Femur (tissue), 1 donor: ENCODE measurements around the gene NPHS1.

Source experiments
- DNase-seq: peaks from one replicate; pipeline ENCODE4 v3.0.0-alpha.2; 2017

Gene NPHS1

DNA sequence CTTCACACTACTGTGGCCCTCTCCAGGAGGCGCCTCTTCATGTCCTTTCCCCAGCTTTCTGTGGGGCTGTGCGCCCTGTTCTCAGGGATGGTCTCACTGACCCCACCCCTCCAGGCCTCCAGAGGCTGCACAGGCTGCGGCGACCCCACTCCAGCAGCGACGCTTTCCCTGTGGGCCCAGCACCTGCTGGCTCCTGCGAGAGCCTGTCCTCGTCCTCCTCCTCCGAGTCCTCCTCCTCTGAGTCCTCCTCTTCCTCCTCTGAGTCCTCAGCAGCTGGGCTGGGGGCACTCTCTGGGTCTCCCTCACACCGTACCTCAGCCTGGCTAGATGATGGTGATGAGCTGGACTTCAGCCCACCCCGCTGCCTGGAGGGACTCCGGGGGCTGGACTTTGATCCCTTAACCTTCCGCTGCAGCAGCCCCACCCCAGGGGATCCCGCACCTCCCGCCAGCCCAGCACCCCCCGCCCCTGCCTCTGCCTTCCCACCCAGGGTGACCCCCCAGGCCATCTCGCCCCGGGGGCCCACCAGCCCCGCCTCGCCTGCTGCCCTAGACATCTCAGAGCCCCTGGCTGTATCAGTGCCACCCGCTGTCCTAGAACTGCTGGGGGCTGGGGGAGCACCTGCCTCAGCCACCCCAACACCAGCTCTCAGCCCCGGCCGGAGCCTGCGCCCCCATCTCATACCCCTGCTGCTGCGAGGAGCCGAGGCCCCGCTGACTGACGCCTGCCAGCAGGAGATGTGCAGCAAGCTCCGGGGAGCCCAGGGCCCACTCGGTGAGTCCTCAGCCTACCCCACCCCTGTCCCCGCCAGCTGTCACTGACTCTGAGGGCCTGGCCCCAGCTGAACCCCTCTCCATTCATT is 65.8 kb downstream of the NPHS1 start:
- DNase-seq: no peak

DNA sequence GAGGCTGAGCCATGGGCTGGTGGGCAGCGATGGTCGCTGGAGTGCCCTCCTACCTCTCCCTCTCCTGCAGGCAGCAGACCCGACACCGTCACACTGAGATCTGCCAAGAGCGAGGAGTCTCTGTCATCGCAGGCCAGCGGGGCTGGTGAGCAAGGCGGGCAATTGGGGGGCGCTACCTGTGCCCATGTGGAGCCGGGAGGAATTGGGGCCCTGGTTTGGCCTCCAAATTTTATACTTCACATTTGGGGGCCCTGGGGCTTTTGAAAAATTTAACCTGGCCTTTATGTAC is 67.0 kb downstream of the NPHS1 start:
- no peak for DNase-seq

DNA sequence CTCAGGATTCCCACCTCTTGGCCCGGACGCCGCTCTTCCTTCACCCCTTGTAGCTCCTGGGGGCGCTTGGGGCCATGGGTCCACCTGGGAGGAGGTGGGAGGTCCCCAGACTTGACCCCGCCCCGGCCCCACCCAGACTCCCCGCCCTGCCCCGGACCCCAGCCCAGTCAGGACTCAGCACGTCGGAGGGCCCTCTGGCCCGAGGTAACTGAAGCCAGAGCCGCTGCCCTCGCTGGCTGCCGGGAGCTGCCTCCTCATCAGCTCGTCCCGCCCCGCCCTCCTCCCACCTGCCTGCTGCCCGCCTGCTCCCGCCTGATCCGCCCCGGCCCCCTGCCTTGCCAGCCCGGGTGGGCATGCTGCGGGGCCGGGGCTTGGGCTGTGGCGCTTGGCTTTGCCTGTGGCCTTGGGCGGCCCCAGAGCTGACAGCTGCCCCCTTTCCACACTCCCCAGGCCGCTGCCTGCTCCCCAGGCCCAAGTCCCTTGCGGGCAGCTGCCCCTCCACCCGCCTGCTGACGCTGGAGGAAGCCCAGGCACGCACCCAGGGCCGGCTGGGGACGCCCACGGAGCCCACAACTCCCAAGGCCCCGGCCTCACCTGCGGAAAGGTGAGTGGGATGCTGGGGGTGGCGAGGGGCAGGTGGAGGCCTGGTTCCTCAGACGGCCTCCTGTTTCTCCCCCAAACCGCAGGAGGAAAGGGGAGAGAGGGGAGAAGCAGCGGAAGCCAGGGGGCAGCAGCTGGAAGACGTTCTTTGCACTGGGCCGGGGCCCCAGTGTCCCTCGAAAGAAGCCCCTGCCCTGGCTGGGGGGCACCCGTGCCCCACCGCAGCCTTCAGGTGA is 67.6 kb downstream of the NPHS1 start:
- DNase-seq: peak; percentile 15

DNA sequence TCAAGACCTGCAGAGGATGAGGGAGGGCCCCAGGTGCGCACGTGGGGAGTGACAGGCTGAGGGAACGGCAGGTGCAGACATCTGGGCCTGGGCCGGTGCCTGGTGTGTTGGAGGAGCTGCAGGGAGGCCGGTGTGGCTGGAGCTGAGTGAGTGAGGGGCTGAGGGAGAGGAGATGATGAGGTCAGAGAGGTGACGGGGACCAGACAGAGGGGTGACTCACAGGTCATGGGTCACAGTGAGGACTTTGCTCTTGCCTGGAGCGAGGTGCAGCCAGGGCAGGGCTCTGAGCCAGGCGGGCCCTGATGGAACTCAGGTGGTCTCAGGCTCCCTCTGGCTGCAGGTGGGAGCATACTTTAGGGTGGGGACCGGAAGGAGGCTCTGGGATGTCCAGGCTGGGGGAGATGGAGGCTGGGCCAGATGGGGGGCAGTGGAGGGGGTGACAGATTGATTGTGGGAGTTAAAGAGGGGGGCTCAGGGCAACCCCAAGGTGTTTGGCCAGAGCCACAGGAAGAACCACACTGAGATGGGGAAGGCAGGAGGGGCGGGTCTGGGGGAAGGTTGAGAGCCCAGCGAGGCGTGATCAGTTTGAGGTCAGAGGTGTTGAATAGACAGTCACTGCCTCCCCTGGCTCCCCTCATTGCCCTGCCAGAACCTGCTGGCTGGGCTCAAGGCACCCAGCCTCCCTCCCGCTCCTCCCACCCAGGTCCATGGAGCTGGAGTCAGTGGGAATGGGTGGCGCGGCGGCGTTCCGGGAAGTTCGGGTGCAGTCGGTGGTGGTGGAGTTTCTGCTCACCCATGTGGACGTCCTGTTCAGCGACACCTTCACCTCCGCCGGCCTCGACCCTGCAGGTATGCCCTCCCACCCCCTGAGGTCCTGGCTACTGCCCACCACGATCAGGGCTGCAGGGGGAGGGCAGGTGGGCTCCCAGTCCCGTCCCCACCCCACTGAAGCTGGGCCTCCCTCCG is 68.6 kb downstream of the NPHS1 start:
- DNase-seq: peak; percentile 15

DNA sequence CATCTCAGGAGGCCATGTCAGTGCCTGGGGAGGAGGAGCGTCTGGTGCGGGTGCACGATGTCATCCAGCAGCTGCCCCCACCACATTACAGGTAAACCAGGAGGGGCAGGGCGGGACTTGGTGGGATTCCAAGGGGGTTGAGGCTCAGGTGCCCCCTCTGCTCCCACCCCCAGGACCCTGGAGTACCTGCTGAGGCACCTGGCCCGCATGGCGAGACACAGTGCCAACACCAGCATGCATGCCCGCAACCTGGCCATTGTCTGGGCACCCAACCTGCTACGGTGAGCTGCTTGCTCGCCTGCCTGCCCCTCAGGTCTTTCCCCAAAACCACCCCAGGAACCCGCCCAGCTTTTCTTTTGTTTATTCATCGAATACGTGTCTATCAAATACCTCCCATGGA is 69.7 kb downstream of the NPHS1 start:
- no peak for DNase-seq

DNA sequence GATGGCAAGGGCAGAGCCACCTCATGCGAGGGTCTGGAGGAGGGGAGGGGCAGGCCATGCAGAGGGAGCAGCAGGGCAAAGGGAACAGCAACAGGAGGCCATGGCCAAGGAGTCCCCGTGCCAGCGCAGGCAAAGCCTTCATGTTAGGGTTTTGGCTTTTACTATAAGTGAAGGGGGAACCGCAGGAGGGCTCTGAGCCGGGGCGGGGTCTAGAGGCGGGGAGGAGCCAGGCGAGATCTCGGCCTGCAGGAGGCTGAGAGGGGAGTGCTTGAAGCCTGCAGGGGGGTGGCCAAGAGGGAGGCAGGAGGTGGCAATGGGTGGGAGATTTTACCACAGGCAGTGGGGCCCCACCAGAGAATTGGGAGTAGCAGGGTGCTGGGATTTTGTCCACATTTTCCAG is 70.7 kb downstream of the NPHS1 start:
- DNase-seq: peak; percentile 13

DNA sequence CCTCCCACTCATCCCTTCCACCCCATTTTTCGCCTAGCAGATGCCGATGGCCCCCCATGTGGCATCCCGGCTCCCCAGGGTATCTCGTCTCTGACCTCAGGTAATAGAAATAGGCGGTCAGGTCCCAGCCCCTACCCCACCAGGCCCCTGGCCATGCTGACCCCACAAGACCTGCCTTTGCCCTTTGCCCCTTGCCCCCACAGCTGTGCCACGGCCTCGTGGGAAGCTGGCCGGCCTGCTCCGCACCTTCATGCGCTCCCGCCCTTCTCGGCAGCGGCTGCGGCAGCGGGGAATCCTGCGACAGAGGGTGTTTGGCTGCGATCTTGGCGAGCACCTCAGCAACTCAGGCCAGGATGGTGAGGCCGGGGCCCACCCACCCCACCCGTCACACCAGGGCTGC is 71.6 kb downstream of the NPHS1 start:
- DNase-seq: peak; percentile 20

DNA sequence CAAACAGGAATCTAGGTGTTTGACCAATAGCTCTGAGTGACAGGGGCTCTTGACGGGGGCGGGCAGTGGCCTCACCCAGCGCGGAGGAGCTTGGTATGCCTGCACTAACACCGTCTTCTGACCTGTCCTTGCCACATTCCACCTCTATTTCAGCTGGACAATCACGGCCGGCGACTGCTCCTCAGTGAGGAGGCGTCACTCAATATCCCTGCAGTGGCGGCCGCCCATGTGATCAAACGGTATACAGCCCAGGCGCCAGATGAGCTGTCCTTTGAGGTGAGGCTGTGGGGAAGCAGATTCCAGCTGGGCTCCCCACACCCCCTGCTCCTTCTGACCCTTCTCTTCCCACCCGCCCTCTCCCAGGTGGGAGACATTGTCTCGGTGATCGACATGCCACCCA is 72.2 kb downstream of the NPHS1 start:
- peak; percentile 15 for DNase-seq

DNA sequence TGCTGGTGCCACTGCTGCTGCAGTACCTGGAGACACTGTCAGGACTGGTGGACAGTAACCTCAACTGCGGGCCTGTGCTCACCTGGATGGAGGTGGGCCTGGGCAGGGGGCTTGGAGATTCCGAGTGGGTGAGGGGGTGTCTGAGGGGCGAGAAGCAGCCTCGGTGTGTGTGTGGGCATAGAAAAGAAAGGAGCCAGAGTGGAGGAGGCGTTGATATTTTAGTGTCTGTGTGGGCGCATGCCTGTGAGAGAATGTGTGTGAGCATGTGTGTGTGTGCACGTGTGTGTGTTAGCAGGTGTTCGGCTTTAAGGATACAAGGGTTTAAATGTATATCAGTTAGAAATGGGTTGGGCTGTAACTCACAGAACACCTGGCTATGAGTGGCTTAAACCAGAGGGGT is 73.3 kb downstream of the NPHS1 start:
- DNase-seq: no peak

DNA sequence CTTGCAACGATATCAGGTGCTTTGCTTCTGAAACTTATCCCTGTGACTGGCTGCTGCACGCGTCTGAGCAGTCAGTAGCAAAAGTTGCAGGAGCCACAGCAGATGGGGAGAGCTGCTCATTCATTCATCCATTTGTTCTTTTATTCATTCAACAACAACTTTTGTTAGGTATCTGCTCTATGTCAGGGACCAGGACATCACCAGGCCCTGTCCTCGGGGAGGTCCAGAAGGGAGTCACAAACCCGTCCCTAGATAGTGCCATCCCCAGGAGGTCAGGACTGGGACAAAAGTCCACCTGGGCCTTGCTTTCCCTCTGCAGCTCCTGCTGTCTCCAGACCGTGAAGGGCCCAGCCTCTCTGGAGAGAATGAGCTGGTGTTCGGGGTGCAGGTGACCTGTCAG is 74.3 kb downstream of the NPHS1 start:
- DNase-seq: no peak

DNA sequence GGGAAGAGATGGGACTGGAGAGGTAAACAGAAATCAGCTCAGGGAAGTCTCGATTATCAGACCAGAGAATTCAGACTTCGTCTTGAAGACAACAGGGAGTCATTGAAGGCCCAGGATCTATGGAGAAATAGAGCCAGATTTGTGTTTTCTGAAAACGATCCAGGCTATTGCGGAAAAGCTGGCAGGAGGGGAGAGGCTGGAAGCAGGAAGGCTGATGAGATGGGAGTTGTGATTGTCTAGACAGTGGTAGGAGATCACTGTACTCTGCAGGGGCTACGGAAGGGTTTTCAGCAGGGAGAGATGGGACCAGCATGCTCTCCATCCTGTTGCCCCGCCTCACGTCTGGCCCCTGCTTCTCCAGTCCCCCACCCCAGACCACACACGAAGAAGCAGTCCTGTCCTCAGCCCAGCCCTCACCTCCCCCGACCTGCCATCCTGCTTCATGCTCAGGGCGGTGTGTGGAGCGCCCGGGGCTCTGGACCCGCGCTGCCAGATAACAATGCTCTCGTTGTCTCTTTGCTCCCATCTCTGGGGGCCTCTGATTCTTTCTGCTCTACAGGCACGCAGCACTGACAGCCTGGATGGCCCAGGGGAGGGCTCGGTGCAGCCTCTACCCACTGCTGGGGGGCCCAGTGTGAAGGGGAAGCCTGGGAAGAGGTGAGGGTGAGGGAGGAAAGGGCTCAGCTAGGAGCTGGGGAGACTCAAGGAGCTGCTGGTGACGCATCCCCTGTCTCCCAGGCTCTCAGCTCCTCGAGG is 75.0 kb downstream of the NPHS1 start:
- DNase-seq: peak; percentile 17

DNA sequence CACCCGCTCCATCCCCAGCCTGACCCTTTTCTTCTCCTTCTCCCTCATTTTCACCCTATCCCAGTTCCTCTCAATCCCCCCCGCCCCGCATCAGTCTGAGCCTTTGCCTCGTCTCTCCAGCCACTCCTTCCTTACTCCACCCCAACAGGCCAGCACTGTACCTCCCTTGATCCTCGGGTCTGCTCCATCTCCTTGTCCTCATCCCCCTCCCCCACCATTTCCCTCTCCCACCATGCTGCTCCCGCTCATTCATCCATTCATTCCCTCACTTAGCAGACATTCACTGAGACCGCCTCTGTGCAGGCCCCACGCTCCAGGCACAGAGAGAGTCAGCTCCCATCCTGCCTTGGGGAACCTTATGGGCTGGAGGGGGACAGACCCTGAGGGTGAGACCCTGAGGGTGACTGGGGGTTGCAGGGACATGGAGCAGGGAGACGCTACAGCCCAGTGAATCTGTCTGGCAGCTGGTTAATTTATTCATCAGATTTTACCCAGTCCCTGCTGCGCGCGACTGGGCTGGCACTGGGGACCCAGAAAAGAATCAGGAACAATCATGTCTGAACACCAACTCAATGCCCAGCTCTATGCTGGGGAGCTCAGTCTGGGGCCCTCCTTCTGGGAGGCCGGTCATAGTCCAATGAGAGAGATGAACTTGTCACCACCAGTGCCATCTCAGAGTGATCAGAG is 76.1 kb downstream of the NPHS1 start:
- peak; percentile 14 for DNase-seq
